Liver (tissue), 9 donors: ENCODE measurements around the gene KNOP1. TPM values are rescaled to one million over a fixed set of nuclear protein-coding genes. Genes with fewer than 3 reads are reported as not detected.

ENCODE experiments used
- DNase-seq: peaks from one replicate; pipeline ENCODE4 v3.0.0-alpha.2; 2017; ENCODE audit warnings: low spot score
- H3K27ac ChIP-seq, 2 donors: one replicate each; pipeline ENCODE4 v1.7.0; 2013; ENCODE audit warnings: inconsistent platforms in 2 of 2, low read length in 2 of 2, control low read depth in 1 of 2, low read depth in 1 of 2, mild to moderate bottlenecking in 1 of 2
- H3K27me3 ChIP-seq, 4 donors: one replicate each; pipeline versions ENCODE4 v1.6.1 to v1.7.0; 2013; ENCODE audit warnings: low read length in 3 of 4, inconsistent platforms in 1 of 4, mild to moderate bottlenecking in 1 of 4, moderate library complexity in 1 of 4; ENCODE audit not compliant: control insufficient read depth in 4 of 4, insufficient read depth in 4 of 4
- H3K36me3 ChIP-seq, 4 donors: one replicate each; pipeline versions ENCODE4 v1.6.1 to v1.7.0; 2013; ENCODE audit warnings: low read length in 3 of 4, mild to moderate bottlenecking in 3 of 4, low read depth in 1 of 4, moderate library complexity in 1 of 4; ENCODE audit not compliant: control insufficient read depth in 4 of 4, insufficient read depth in 3 of 4
- H3K4me1 ChIP-seq, 4 donors: one replicate each; pipeline versions ENCODE4 v1.6.1 to v1.7.0; 2013; ENCODE audit warnings: low read length in 3 of 4, mild to moderate bottlenecking in 3 of 4, moderate library complexity in 1 of 4; ENCODE audit not compliant: control insufficient read depth in 4 of 4, insufficient read depth in 4 of 4
- H3K4me3 ChIP-seq, 3 donors: one replicate each; pipeline versions ENCODE4 v1.6.1 to v1.7.0; 2013; ENCODE audit warnings: low read length in 3 of 3, control low read depth in 1 of 3, low read depth in 1 of 3, mild to moderate bottlenecking in 1 of 3
- H3K9ac ChIP-seq, 2 donors: one replicate each; pipeline ENCODE4 v1.7.0; 2013; ENCODE audit warnings: low read length in 2 of 2, mild to moderate bottlenecking in 2 of 2, moderate library complexity in 2 of 2, control low read depth in 1 of 2, low read depth in 1 of 2
- H3K9me3 ChIP-seq, 4 donors: one replicate each; pipeline versions ENCODE4 v1.6.1 to v1.7.0; 2013; ENCODE audit warnings: low read length in 3 of 4; ENCODE audit not compliant: control insufficient read depth in 4 of 4
- CTCF ChIP-seq: fragments of 150-350 bp; IDR thresholded peaks from 2 replicates; pipeline ENCODE4 v1.5.1; 2017; ENCODE audit warnings: improper control_type of control experiment, low read depth, low read length; ENCODE audit not compliant: missing input control
- EGR1 ChIP-seq, 2 donors: IDR thresholded peaks; 2 replicates each; pipeline ENCODE4 v1.6.1; 2016 to 2018; ENCODE audit warnings: antibody characterized with exemption in 2 of 2, low read depth in 2 of 2
- FOXA2 ChIP-seq: IDR thresholded peaks from 2 replicates; pipeline ENCODE4 v1.6.1; 2016; ENCODE audit warnings: antibody characterized with exemption
- HNF4A ChIP-seq, 2 donors: conservative IDR thresholded peaks; 2 replicates each; pipeline ENCODE4 v1.6.1; 2016; ENCODE audit warnings: antibody characterized with exemption in 2 of 2, mild to moderate bottlenecking in 2 of 2
- MAX ChIP-seq: IDR thresholded peaks from 2 replicates; pipeline ENCODE4 v1.6.1; 2016; ENCODE audit warnings: antibody characterized with exemption
- NR2F2 ChIP-seq: IDR thresholded peaks from 2 replicates; pipeline ENCODE4 v1.6.1; 2016; ENCODE audit warnings: antibody characterized with exemption
- RAD21 ChIP-seq, 2 donors: IDR thresholded peaks; 2 replicates each; pipeline ENCODE4 v1.6.1; 2016; ENCODE audit warnings: antibody characterized with exemption in 2 of 2, mild to moderate bottlenecking in 2 of 2
- RXRA ChIP-seq, 2 donors: IDR thresholded peaks; 2 replicates each; pipeline ENCODE4 v1.6.1; 2017 to 2018; ENCODE audit warnings: antibody characterized with exemption in 2 of 2, mild to moderate bottlenecking in 1 of 2
- SP1 ChIP-seq: IDR thresholded peaks from 2 replicates; pipeline ENCODE4 v1.6.1; 2018; ENCODE audit warnings: antibody characterized with exemption, mild to moderate bottlenecking
- TAF1 ChIP-seq: conservative IDR thresholded peaks from 2 replicates; pipeline ENCODE4 v1.6.1; 2016; ENCODE audit warnings: antibody characterized with exemption, mild to moderate bottlenecking
- YY1 ChIP-seq: IDR thresholded peaks from 2 replicates; pipeline ENCODE4 v1.6.1; 2016; ENCODE audit warnings: antibody characterized with exemption, mild to moderate bottlenecking
- ZBTB33 ChIP-seq: IDR thresholded peaks from 2 replicates; pipeline ENCODE4 v1.6.1; 2016; ENCODE audit warnings: antibody characterized with exemption
- WGBS: extraction: QIAGEN DNeasy Blood & Tissue Kit; methylation state at CpG from one replicate; pipeline ENCODE4 v1.1.7; 2013; 5-methylcytosine and 5-hydroxymethylcytosine counted together
- polyA plus RNA-seq, 2 donors: library from polyadenylated mRNA; stranded (reverse) in 1 of 2; unstranded in 1 of 2; fragments of 200-250 nt in 1 of 2; fragments of >200 nt in 1 of 2; fragmentation: Nextera tagmentation in 1 of 2; extraction: Ambion mirVana in 1 of 2; gene quantifications; one replicate each; pipeline versions ENCODE4 v1.2.1 to v1.2.3, GENCODE V29; 2013 to 2015
- total RNA-seq, 2 donors: library from RNA; depleted of rRNA; stranded (reverse); fragments of >200 nt; gene quantifications; one replicate each; pipeline ENCODE4 v1.2.3, GENCODE V29; 2014
- donor health status: healthy.
- donor health status: healthy.
- donor health status: healthy.
- donor health status: healthy.
- donor health status: healthy.

The KNOP1 gene
- total and polyA plus RNA-seq, 4 donors, result 4.1 to 6.7 (median 5.7) TPM

GRCh38 chr16:19696961-19697360 is 21.1 kb downstream of the KNOP1 start:
- Histone ChIP-seq H3K9ac (no peak overlapping the region), H3K27me3 (no peaks in the 10 kb centered on the region), H3K4me3 (no peak overlapping the region), H3K9me3 (no peaks in the 10 kb centered on the region), H3K4me1 (peaks cover 0 to 12% (median 7%) of the 10 kb centered on the region in 4 donors), H3K36me3 (peaks cover 0 to 11% (median 3%) of the 10 kb centered on the region in 4 donors), H3K27ac (peak overlapping the region in 1 of 2 donors; percentile 14)
- WGBS, result 98% methylated on average over 15 of the region's 15 CpGs
- no peak for TF ChIP-seq FOXA2
- DNase-seq, result no peak

GRCh38 chr16:19696328-19696727 is 21.7 kb downstream of the KNOP1 start:
- no peaks in the 10 kb centered on the region for H3K27me3 ChIP-seq
- peaks cover 0 to 12% (median 7%) of the 10 kb centered on the region in 4 donors for H3K4me1 ChIP-seq
- peaks cover 2 to 9% (median 5%) of the 10 kb centered on the region in 4 donors for H3K36me3 ChIP-seq
- TF ChIP-seq CTCF (no peak), NR2F2 (peak; percentile 28), MAX (peak; percentile 26), SP1 (peak; percentile 33)
- H3K4me3 ChIP-seq, result no peak overlapping the region
- DNase-seq, result peak; percentile 44
- H3K9ac ChIP-seq, result no peak overlapping the region
- peak overlapping the region in 1 of 2 donors; percentile 14 for H3K27ac ChIP-seq
- no peaks in the 10 kb centered on the region for H3K9me3 ChIP-seq
- 35% methylated on average over 10 of the region's 10 CpGs for WGBS

GRCh38 chr16:19694989-19695388 is 23.0 kb downstream of the KNOP1 start:
- Histone ChIP-seq H3K27ac (no peak overlapping the region), H3K27me3 (no peaks in the 10 kb centered on the region), H3K4me3 (no peak overlapping the region), H3K9ac (no peak overlapping the region), H3K36me3 (peaks cover 2 to 8% (median 3%) of the 10 kb centered on the region in 4 donors), H3K4me1 (peaks cover 0 to 6% (median under 1%) of the 10 kb centered on the region in 4 donors), H3K9me3 (no peaks in the 10 kb centered on the region)
- no peak for DNase-seq
- TF ChIP-seq SP1 (no peak), TAF1 (no peak), EGR1 (IDR thresholded peaks at IDR 0.05; ENCODE audit: low read depth in 2 of 2) (no peak), RAD21 (IDR thresholded peaks at IDR 0.05) (no peak), HNF4A (conservative IDR thresholded peaks at IDR 0.05) (no peak), YY1 (no peak), ZBTB33 (no peak), NR2F2 (no peak), RXRA (IDR thresholded peaks at IDR 0.05) (no peak)
- WGBS, result 97% methylated on average over 8 of the region's 8 CpGs
